ENCODE data around the gene MTERF4. TPM values are rescaled to one million over a fixed set of nuclear protein-coding genes. Genes with fewer than 3 reads are reported as not detected.

The MTERF4 gene
- total RNA-seq, 6 experiments from 2014 or later = 12.1 to 26.3 (median 17.0) TPM

DNA sequence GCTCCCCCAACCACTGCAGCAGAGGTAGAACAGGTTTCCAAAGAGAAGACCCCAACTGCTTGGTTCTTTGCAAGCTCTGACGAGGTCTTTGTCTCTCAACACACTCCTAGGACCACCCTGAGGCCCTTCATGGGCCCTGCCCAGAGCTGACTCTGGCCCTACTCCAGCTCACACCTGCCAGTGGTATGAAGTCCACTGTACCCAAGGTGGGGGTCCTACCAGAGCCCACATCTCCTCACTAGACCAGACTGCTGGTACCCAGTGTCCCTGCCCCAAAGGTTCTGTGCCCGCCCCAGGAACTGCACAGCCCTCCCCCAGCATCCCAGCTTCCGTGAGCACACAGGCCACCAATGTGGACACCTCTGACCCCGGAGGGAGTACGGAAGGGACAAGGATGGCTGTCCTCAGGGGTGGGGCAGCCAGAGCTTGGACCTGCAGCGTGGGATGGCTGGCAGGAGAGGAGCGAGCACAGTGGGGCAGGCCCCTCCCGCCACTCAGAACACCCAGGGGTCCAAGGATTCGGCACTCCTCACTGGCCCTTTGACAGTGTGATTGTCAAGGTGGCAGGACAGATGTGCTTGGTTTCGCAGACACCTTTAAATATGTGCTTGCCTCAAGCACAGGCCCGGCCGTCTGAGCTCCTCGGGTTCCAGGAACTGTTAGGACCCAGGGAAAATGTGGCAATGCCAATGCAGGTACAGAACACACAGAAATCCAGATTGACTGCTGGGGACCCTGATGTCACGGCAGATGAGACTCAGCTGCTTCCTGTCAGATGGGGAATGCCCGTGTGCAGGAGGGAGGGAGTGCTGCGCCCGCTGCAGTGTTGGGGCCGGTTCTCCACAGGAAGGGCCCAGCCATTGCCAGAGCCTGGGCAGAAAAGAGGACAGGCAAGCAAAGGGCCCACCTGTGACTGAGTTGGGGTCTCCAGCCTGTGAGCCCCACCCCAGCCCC lies 51.2 kb downstream of the MTERF4 start:
- intact Hi-C loops (cut with DNase I) = no loop called here
- DNase-seq (peak in 1 of 3 donors; percentile 35), ATAC-seq (no peak)
- WGBS (ENCODE audit: insufficient coverage, low coverage, low lambda C conversion rate, missing lambda C conversion rate) = 80% methylated on average over 8 of the region's 18 CpGs
- Histone ChIP-seq H3K4me3 (no peak overlapping the region), H3K27ac (no peak overlapping the region), H3K27me3 (no peaks in the 10 kb centered on the region), H3K36me3 (peaks cover 0 to 32% (median 0%) of the 10 kb centered on the region in 4 donors), H3K9me3 (no peaks in the 10 kb centered on the region), H3K4me1 (no peaks in the 10 kb centered on the region)
- TF ChIP-seq POLR2A (IDR thresholded peaks at IDR 0.05) = no peak
- TF ChIP-seq, protein P1, sequence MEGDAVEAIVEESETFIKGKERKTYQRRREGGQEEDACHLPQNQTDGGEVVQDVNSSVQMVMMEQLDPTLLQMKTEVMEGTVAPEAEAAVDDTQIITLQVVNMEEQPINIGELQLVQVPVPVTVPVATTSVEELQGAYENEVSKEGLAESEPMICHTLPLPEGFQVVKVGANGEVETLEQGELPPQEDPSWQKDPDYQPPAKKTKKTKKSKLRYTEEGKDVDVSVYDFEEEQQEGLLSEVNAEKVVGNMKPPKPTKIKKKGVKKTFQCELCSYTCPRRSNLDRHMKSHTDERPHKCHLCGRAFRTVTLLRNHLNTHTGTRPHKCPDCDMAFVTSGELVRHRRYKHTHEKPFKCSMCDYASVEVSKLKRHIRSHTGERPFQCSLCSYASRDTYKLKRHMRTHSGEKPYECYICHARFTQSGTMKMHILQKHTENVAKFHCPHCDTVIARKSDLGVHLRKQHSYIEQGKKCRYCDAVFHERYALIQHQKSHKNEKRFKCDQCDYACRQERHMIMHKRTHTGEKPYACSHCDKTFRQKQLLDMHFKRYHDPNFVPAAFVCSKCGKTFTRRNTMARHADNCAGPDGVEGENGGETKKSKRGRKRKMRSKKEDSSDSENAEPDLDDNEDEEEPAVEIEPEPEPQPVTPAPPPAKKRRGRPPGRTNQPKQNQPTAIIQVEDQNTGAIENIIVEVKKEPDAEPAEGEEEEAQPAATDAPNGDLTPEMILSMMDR (IDR thresholded peaks at IDR 0.05) = no peak

DNA sequence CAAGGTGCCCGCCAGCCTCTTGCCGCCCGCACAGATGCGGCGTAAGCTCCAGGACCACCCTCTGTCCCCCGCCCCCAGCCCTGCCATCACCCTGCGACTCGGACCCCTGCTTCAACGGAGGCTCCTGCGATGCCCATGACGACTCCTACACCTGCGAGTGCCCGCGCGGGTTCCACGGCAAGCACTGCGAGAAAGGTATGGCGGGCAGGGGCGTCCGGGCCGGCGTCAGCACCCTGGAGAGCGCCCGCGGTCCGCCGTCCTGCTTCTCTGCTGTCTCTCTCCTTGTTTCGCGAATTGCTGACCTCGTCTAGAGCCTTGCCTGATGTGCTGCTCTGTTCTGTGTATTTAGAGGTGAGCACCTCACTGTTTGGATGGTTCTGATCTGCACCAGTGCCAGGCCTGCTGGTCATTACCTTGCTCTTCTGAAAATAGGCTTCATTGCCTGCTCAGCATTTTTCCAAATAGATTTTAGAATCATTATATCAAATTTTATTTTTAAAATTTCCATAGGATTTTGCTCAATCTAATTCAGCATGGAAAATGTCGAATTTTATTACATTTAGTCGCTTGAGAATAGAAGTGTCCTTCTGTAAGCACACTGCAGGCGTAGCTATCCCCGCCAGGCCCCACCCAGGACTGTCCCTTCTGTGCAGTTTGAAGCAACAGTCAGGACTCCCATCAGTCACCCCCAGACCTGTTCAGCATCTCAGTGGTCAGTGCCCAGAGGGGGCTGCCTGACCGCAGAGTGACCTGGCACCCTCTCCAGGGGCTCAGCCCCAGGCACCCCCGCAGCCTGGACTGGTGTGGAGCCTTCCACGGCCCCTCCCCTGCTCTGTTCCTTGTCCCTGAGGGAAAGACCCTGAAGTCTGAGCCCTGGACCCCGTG lies 52.1 kb downstream of the MTERF4 start:
- intact Hi-C loops (cut with DNase I) = no loop called here
- H3K27ac ChIP-seq = no peak overlapping the region
- peaks cover 0 to 32% (median 0%) of the 10 kb centered on the region in 4 donors for H3K36me3 ChIP-seq
- peak in 1 of 3 donors; percentile 51 for DNase-seq
- H3K4me1 ChIP-seq = no peaks in the 10 kb centered on the region
- TF ChIP-seq, protein P1 (IDR thresholded peaks at IDR 0.05) = no peak
- no peak for TF ChIP-seq POLR2A (IDR thresholded peaks at IDR 0.05)
- no peaks in the 10 kb centered on the region for H3K9me3 ChIP-seq
- no peaks in the 10 kb centered on the region for H3K27me3 ChIP-seq
- no peak for ATAC-seq
- WGBS (ENCODE audit: insufficient coverage, low coverage, low lambda C conversion rate, missing lambda C conversion rate) = 68% methylated on average over 5 of the region's 38 CpGs
- no peak overlapping the region for H3K4me3 ChIP-seq

DNA sequence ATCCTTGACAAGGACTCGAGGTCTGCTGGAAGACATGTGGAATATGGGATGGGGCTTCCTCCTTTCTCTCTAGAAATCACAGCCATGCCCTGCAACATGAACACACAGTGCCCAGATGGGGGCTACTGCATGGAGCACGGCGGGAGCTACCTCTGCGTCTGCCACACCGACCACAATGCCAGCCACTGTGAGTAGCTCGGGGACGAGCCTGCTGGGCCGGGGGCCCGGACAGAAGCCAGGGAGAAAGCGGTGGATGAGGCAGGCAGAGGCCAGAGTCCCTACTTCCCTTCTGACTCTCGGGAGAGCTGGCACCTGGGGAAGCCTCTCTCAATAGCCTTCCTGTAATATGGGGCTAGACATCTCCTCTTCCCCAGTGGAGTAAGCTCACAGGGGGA lies 53.1 kb downstream of the MTERF4 start:
- TF ChIP-seq POLR2A (IDR thresholded peaks at IDR 0.05) = no peak
- TF ChIP-seq, protein P1 (IDR thresholded peaks at IDR 0.05) = no peak
- H3K27ac ChIP-seq = no peak overlapping the region
- DNase-seq = no peak
- WGBS (ENCODE audit: insufficient coverage, low coverage, low lambda C conversion rate, missing lambda C conversion rate) = 67% methylated on average over 1 of the region's 11 CpGs
- intact Hi-C loops (cut with DNase I) = no loop called here
- no peaks in the 10 kb centered on the region for H3K9me3 ChIP-seq
- H3K27me3 ChIP-seq = no peaks in the 10 kb centered on the region
- H3K4me3 ChIP-seq = no peak overlapping the region
- ATAC-seq = no peak
- peaks cover 0 to 32% (median 0%) of the 10 kb centered on the region in 4 donors for H3K36me3 ChIP-seq
- H3K4me1 ChIP-seq = no peaks in the 10 kb centered on the region

DNA sequence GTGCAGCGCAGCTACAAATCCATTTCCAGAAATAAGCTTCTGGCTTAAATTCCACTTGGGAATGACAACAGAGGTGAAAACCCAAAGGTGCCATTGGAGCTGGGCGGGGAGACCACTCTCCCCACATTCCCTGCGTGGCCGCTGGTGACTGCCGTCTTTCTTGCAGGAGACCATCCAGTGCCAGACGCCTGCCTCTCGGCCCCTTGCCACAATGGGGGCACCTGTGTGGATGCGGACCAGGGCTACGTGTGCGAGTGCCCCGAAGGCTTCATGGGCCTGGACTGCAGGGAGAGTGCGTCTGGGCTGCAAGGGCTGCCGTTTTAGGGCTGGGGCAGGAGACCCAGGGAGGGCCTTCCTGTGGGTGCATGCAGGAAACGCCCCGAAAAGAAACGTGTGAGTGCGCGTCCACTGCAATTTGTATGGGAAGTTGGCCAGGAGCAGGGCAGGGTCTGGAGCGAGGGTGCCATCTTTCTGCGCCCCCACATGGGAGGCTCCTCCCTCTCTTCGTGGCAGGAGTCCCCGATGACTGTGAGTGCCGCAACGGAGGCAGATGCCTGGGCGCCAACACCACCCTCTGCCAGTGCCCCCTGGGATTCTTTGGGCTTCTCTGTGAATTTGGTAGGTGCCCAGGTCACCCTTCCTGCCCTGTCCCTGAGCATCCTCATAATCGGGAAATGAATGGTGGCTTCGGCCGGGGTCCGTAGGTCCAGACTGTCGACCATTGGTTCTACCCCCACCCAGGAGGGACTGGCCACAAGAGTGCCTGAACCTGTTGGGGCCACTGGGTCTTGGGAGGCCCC lies 53.7 kb downstream of the MTERF4 start:
- WGBS (ENCODE audit: insufficient coverage, low coverage, low lambda C conversion rate, missing lambda C conversion rate) = 97% methylated on average over 6 of the region's 30 CpGs
- no peak for TF ChIP-seq POLR2A (IDR thresholded peaks at IDR 0.05)
- TF ChIP-seq, protein P1 (IDR thresholded peaks at IDR 0.05) = no peak
- Histone ChIP-seq H3K9me3 (no peaks in the 10 kb centered on the region), H3K27ac (no peak overlapping the region), H3K4me1 (no peaks in the 10 kb centered on the region), H3K27me3 (no peaks in the 10 kb centered on the region), H3K36me3 (peaks cover 0 to 32% (median 0%) of the 10 kb centered on the region in 4 donors), H3K4me3 (no peak overlapping the region)
- ATAC-seq = no peak
- intact Hi-C loops (cut with DNase I) = no loop called here
- no peak for DNase-seq
